Stimulated activated naive B cell treated with anti-CD40 and anti-IgM and Interleukin-4, amounts not matched to agents 10 μg/mL and 1 μg/mL and 100 μg/mL, for 72 hours (primary cell): ENCODE results near the gene MACROD2.

ENCODE experiments used
- ATAC-seq, 2 donors: fragments of 150-1000 bp; cut with Tn5 transposase; replicated peaks; 2 replicates each; pipeline ENCODE4 v1.10.0; 2021; ENCODE audit warnings: moderate library complexity in 1 of 2
- DNase-seq: peaks from one replicate; pipeline ENCODE4 v3.0.0; 2021
- H3K27ac Mint-ChIP-seq: one replicate; pipeline ENCODE4 v1.8.0; 2022; ENCODE audit warnings: mild to moderate bottlenecking, mixed read lengths
- H3K27me3 Mint-ChIP-seq, 2 donors: one replicate each; pipeline ENCODE4 v1.8.0; 2022; ENCODE audit warnings: mixed read lengths in 2 of 2
- H3K36me3 Mint-ChIP-seq, 2 donors: one replicate each; pipeline ENCODE4 v1.8.0; 2022; ENCODE audit warnings: mixed read lengths in 2 of 2, mild to moderate bottlenecking in 1 of 2
- H3K4me1 Mint-ChIP-seq, 2 donors: one replicate each; pipeline ENCODE4 v1.8.0; 2022; ENCODE audit warnings: mixed read lengths in 2 of 2, mild to moderate bottlenecking in 1 of 2
- H3K4me3 Mint-ChIP-seq, 2 donors: one replicate each; pipeline ENCODE4 v1.8.0; 2022; ENCODE audit warnings: mild to moderate bottlenecking in 2 of 2, mixed read lengths in 2 of 2, moderate library complexity in 1 of 2
- H3K9me3 Mint-ChIP-seq, 2 donors: one replicate each; pipeline ENCODE4 v1.8.0; 2022; ENCODE audit warnings: mixed read lengths in 2 of 2, mild to moderate bottlenecking in 1 of 2

Gene MACROD2

DNA sequence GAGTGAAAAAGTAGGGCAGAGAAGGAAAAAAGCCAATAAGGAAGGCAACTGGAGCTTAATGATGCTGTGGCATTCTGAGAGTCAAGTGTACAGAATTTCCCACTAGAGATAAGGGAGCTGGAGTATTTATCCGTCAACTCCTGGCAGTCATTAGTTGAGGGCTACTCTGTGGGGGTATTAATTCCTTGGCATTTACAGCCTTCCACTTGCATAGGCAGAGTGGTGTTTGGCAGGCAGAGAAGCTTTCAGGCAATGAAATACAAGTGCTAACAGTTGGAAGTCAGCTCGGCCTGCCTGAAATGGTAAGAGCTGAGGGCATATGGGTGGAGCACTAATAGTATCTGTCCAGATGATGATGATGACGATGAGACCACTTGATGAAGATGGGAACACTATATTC, 549.4 kb downstream of the MACROD2 start:
- no peak overlapping the region for H3K4me3 Mint-ChIP-seq
- no peaks in the 10 kb centered on the region for H3K9me3 Mint-ChIP-seq
- H3K36me3 Mint-ChIP-seq: no peaks in the 10 kb centered on the region
- DNase-seq: no peak
- no peak for ATAC-seq
- H3K4me1 Mint-ChIP-seq: no peaks in the 10 kb centered on the region
- no peaks in the 10 kb centered on the region for H3K27me3 Mint-ChIP-seq
- H3K27ac Mint-ChIP-seq: no peak overlapping the region

DNA sequence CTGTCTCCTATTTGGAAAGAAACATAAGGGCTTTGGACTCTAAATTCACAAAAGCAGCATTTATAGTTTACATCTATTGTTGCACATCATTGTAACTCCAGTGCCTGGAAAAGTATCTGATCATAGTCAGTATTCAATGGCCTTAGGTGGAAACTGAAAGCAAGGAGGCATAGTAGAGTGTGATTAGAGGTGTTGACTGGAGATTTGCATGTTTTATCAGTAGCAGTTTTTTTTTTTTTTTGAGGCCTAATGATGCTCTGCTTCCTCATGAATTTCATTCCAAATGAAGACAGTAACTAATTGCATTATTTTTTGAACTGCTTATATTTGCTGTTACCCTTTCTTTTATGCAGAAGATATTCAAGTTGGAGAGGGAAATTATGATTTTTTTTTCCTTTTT, 555.3 kb downstream of the MACROD2 start:
- Mint-ChIP-seq H3K4me1 (no peaks in the 10 kb centered on the region), H3K27me3 (no peaks in the 10 kb centered on the region), H3K4me3 (no peak overlapping the region), H3K36me3 (no peaks in the 10 kb centered on the region), H3K27ac (no peak overlapping the region), H3K9me3 (peaks cover 0 to 4% of the 10 kb centered on the region in 2 donors)
- DNase-seq (no peak), ATAC-seq (no peak)

DNA sequence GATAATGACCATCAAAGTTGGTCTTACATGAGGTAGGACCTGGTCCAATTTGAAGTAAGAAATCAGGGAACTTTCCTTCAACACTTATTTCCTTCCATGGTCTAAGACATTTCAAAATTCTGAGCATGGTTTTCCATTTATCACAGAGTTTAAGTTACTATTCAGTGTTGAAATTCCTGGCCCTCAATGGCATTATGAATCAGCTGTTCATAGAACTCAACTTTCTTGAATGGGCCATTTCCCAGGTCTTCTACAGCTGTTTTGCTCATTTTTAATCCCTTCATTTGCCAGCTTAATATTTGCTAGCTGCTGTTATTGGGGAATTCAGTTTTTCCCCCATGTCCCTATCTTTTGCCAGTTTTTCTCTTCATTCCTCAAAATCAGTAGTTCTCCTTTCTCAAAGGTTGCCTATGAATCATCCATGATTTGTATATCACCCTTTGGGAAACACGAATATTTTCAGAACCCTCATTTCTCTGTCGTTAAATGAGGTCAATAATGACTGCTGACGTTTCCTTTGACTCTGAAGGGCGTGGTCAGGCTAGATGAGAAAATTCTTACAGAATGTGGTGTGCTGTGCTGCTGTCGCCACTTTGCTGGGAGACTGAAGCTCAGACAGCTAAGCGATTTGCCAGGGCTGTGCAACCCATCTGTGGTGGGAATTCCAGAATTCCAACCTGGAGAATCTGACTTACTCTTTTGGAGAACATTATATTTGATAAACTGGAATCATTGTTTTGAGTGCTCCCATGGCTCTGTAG, 558.6 kb downstream of the MACROD2 start:
- ATAC-seq (no peak), DNase-seq (no peak)
- no peaks in the 10 kb centered on the region for H3K36me3 Mint-ChIP-seq
- H3K27me3 Mint-ChIP-seq: no peaks in the 10 kb centered on the region
- peaks cover 2 to 4% of the 10 kb centered on the region in 2 donors for H3K9me3 Mint-ChIP-seq
- no peak overlapping the region for H3K27ac Mint-ChIP-seq
- H3K4me3 Mint-ChIP-seq: no peak overlapping the region
- H3K4me1 Mint-ChIP-seq: no peaks in the 10 kb centered on the region

DNA sequence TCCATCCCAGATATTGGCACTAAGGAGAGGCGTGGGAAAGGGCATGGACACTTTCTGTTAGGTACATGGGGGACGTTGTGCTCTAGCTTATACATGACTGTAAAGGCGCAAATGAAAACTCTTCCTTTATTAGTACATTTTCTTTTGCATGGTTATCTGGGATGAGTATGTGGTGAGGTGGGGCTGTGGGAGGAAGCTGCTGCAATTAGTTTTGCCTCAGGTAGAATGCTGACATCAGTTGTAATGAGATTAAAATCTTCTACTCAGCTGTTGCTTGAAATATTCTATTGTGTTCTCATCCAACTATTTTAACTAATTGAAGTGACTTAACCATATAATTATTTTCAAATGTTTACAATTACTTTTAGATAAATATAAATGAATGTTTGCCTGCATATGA, 560.4 kb downstream of the MACROD2 start:
- no peak for ATAC-seq
- no peaks in the 10 kb centered on the region for H3K27me3 Mint-ChIP-seq
- no peak for DNase-seq
- no peaks in the 10 kb centered on the region for H3K36me3 Mint-ChIP-seq
- H3K27ac Mint-ChIP-seq: no peak overlapping the region
- no peaks in the 10 kb centered on the region for H3K4me1 Mint-ChIP-seq
- peaks cover 0 to 2% of the 10 kb centered on the region in 2 donors for H3K9me3 Mint-ChIP-seq
- H3K4me3 Mint-ChIP-seq: no peak overlapping the region

GRCh38 chr20:14556206-14556605, 560.9 kb downstream of the MACROD2 start:
- H3K27ac Mint-ChIP-seq: no peak overlapping the region
- no peak for ATAC-seq
- no peaks in the 10 kb centered on the region for H3K27me3 Mint-ChIP-seq
- no peak overlapping the region for H3K4me3 Mint-ChIP-seq
- DNase-seq: no peak
- no peaks in the 10 kb centered on the region for H3K4me1 Mint-ChIP-seq
- H3K9me3 Mint-ChIP-seq: peaks cover 0 to 2% of the 10 kb centered on the region in 2 donors
- H3K36me3 Mint-ChIP-seq: no peaks in the 10 kb centered on the region

DNA sequence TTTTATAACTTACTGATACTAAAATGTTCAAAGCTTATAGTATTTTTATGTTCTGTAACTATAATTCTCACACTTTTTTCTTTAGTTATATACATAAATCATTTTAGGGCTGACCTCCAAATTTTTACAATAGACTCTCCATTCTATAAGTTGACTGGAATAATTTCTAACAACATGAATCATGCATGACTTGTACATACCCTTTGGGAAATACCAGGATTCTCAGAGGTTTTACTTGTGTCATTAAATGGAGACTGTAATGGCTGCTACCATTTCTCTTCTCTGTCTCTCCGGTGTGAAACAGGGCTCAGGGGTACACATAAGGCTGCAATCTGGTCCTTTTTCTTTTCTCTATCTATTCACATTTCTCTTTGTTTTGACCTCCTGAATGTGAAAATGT, 564.3 kb downstream of the MACROD2 start:
- H3K36me3 Mint-ChIP-seq: no peaks in the 10 kb centered on the region
- DNase-seq: no peak
- H3K27me3 Mint-ChIP-seq: no peaks in the 10 kb centered on the region
- ATAC-seq: no peak
- peaks cover 6 to 8% of the 10 kb centered on the region in 2 donors for H3K9me3 Mint-ChIP-seq
- no peak overlapping the region for H3K4me3 Mint-ChIP-seq
- no peak overlapping the region for H3K27ac Mint-ChIP-seq
- H3K4me1 Mint-ChIP-seq: no peaks in the 10 kb centered on the region

DNA sequence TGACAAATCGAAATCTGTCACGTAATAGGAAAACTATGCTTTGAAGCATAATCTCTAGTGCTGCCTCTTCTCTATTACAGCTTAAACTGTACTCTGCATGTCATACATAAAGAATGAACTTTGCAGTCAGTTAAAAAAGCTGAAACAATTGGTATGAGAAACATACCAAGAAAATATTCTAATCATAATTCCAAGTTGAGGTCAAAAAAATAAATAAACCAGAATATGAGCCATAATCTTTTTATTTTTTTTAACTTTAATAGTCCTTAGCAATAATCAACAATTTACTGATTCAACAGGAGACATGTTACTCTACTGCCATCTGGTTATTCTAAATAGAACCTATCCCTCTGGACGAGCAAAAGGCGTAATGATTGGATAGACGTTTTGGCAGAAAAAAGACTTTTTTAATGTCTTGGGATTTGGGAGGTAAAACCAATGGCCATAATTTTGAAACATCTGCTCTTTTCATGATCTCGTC, 566.5 kb downstream of the MACROD2 start:
- Mint-ChIP-seq H3K36me3 (no peaks in the 10 kb centered on the region), H3K4me3 (no peak overlapping the region), H3K4me1 (no peaks in the 10 kb centered on the region), H3K27ac (no peak overlapping the region), H3K9me3 (peaks cover 12 to 17% of the 10 kb centered on the region in 2 donors), H3K27me3 (no peaks in the 10 kb centered on the region)
- ATAC-seq (no peak), DNase-seq (no peak)

DNA sequence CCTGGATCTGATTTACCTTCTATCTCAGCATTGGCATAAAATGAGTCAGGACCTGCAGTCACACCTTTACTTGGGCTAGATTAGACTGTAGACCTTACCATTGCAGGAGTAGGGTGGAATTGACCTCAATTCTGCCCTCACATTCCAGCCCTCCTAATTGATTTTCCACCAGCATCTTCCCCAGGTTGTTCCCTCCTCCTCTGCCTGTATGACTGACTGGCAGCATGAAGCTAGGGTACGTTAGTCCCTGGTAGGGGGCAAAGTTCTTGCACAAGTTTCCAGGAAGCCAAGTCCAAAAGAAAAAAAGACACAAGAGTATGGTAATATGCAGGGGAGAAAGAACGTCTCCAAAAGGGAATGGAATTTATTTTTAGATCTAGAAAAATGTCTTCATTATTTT, 567.7 kb downstream of the MACROD2 start:
- DNase-seq (no peak), ATAC-seq (no peak)
- Mint-ChIP-seq H3K27ac (no peak overlapping the region), H3K4me1 (no peaks in the 10 kb centered on the region), H3K9me3 (peaks cover 11 to 17% of the 10 kb centered on the region in 2 donors), H3K27me3 (no peaks in the 10 kb centered on the region), H3K4me3 (no peak overlapping the region), H3K36me3 (no peaks in the 10 kb centered on the region)

DNA sequence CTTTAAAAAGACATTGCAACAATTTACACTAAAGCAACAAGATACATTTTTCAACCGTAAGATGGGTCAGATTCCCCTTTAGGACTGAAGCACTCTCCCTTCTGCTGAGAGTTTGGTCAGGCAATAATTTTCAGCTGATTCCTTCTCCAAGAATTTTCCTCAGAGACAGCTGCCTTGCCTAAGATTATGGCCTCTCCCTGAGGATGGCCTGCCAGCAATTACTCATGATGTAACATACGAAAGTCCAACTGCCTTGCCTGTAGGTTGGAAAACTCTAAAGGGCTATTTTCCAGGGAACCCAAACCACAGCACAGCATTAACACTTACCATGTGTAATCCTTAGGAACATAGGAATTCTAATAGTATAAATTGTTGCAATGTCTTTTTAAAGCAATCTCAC, 571.2 kb downstream of the MACROD2 start:
- H3K4me1 Mint-ChIP-seq: no peaks in the 10 kb centered on the region
- DNase-seq (no peak), ATAC-seq (no peak)
- no peaks in the 10 kb centered on the region for H3K36me3 Mint-ChIP-seq
- H3K9me3 Mint-ChIP-seq: peaks cover 10 to 17% of the 10 kb centered on the region in 2 donors
- H3K27me3 Mint-ChIP-seq: no peaks in the 10 kb centered on the region
- H3K27ac Mint-ChIP-seq: no peak overlapping the region
- no peak overlapping the region for H3K4me3 Mint-ChIP-seq

- no peaks in the 10 kb centered on the region for H3K27me3 Mint-ChIP-seq
- H3K9me3 Mint-ChIP-seq: peaks cover 8 to 14% of the 10 kb centered on the region in 2 donors
- no peaks in the 10 kb centered on the region for H3K4me1 Mint-ChIP-seq
- no peak overlapping the region for H3K27ac Mint-ChIP-seq
- DNase-seq (no peak), ATAC-seq (no peak)
- no peak overlapping the region for H3K4me3 Mint-ChIP-seq
- H3K36me3 Mint-ChIP-seq: no peaks in the 10 kb centered on the region
Measured at GRCh38 chr20:14568225-14568624, 572.9 kb downstream of the MACROD2 start.

DNA sequence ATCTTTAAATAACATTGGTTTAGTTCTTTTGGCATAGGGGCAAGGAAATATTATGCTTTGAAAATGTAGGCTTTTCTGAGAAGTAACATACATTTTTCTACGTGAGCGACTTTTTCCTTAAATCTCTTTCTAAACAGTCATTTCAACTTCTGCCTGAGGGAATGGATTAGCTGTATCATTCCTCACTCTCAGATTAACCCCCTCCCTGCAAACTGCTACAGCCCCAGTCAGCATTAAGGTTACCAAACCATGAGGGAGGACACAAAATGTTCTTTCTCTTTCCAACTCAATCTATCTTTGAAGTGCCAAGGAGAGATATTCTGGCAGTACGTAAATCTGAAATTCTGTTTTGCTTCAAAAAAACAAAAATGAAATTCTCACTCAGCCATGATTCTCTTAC, 573.4 kb downstream of the MACROD2 start:
- Mint-ChIP-seq H3K4me1 (no peaks in the 10 kb centered on the region), H3K9me3 (peaks cover 8 to 14% of the 10 kb centered on the region in 2 donors), H3K27ac (no peak overlapping the region), H3K36me3 (no peaks in the 10 kb centered on the region), H3K27me3 (no peaks in the 10 kb centered on the region), H3K4me3 (no peak overlapping the region)
- no peak for DNase-seq
- ATAC-seq: no peak

DNA sequence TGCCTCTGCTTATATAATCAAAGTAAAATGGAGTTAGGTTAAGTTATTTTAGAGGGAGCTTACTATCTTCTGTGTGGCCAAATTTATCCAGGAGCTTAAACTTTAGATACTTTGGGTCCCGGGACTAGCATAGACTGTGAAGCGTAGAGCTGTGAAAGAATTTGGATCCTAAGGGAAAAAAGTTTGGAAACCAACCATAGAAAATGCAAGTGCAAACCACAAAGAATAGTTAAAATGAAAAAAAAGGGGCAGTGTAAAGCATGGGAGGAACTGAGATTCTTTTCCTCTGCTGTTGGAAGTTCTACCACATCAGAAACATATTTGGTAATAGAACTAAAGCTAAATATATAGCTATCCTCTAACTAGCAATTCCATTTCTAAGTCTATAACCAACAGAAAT, 574.3 kb downstream of the MACROD2 start:
- Mint-ChIP-seq H3K4me1 (no peaks in the 10 kb centered on the region), H3K27ac (no peak overlapping the region), H3K36me3 (no peaks in the 10 kb centered on the region), H3K27me3 (no peaks in the 10 kb centered on the region), H3K4me3 (no peak overlapping the region), H3K9me3 (peaks cover 4 to 14% of the 10 kb centered on the region in 2 donors)
- no peak for ATAC-seq
- no peak for DNase-seq

- H3K9me3 Mint-ChIP-seq: peaks cover 0 to 7% of the 10 kb centered on the region in 2 donors
- DNase-seq (no peak), ATAC-seq (no peak)
- no peak overlapping the region for H3K27ac Mint-ChIP-seq
- H3K4me3 Mint-ChIP-seq: no peak overlapping the region
- H3K27me3 Mint-ChIP-seq: no peaks in the 10 kb centered on the region
- no peaks in the 10 kb centered on the region for H3K36me3 Mint-ChIP-seq
- H3K4me1 Mint-ChIP-seq: no peaks in the 10 kb centered on the region
Measured at GRCh38 chr20:14570811-14571210, 575.5 kb downstream of the MACROD2 start.

- H3K27me3 Mint-ChIP-seq: no peaks in the 10 kb centered on the region
- H3K36me3 Mint-ChIP-seq: no peaks in the 10 kb centered on the region
- H3K4me1 Mint-ChIP-seq: no peaks in the 10 kb centered on the region
- DNase-seq: no peak
- ATAC-seq: no peak
- H3K9me3 Mint-ChIP-seq: peaks cover 0 to 3% of the 10 kb centered on the region in 2 donors
- no peak overlapping the region for H3K4me3 Mint-ChIP-seq
- H3K27ac Mint-ChIP-seq: no peak overlapping the region
Measured at GRCh38 chr20:14573676-14574075, 578.4 kb downstream of the MACROD2 start.

DNA sequence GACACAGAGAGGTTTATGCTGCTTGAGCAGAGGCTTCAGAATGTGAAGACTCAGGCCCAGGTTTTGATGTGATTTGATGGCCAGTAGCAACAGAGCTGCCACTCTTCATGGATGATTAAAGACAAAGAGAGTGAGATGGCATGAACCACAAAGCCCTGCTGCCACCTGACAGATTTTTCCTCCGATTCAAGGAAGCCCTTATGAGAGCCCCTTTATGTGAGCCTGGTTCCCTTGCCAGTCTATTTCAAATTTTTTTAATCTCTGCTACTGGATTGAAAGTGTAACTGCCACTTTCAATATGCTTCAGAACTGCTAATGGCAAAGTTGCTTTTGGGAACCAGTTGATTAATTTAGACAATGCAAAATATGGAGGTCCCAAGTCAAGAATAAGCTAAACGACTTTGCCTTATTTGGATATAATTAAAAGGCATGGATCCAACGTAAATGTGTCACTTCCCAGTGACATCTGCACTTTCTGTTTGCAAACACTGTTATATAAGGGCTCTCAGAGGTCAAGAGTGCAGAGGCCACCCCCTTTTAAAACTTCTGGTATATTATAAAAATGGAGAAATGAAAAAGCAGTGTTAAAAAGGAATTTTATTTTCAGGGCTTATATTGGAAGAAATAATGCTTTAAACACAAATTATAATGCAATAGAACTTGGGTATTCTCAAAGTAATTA, 581.0 kb downstream of the MACROD2 start:
- H3K27me3 Mint-ChIP-seq: no peaks in the 10 kb centered on the region
- no peak overlapping the region for H3K27ac Mint-ChIP-seq
- no peak overlapping the region for H3K4me3 Mint-ChIP-seq
- ATAC-seq (no peak), DNase-seq (no peak)
- no peaks in the 10 kb centered on the region for H3K4me1 Mint-ChIP-seq
- no peaks in the 10 kb centered on the region for H3K36me3 Mint-ChIP-seq
- H3K9me3 Mint-ChIP-seq: peaks cover 0 to 3% of the 10 kb centered on the region in 2 donors
